DND-41 (cell line): ENCODE results near the gene PHACTR3.

ENCODE experiments used
- CTCF ChIP-seq: IDR thresholded peaks from 2 replicates; pipeline ENCODE4 v1.5.1; 2012; ENCODE audit warnings: borderline replicate concordance, low read length, moderate library complexity, mild to moderate bottlenecking; ENCODE audit not compliant: poor library complexity, severe bottlenecking; ENCODE audit errors: extremely low read depth
- EZH2 ChIP-seq: IDR thresholded peaks from 3 replicates; pipeline ENCODE4 v1.6.1; 2012; ENCODE audit warnings: borderline replicate concordance, low read depth, mild to moderate bottlenecking, moderate library complexity, low read length, inconsistent platforms; ENCODE audit not compliant: severe bottlenecking

- TF ChIP-seq CTCF: no peak
- no peak for TF ChIP-seq EZH2
Observed at GRCh38 chr20:59828125-59829053, 224.0 kb downstream of the PHACTR3 start.
